HG03103 (cell line): ENCODE measurements around the gene TRIM10.
"Not testable (repeated sequence)": the region's sequence is repeated elsewhere in the genome, so short reads cannot be mapped to it uniquely, and the experiment has no call there.

Experiments used
- ATAC-seq: cut with Tn5 transposase; IDR thresholded peaks from one replicate; pipeline ENCODE4 v1.9.1; 2021; ENCODE audit warnings: low read depth; ENCODE audit not compliant: unreplicated experiment

The TRIM10 gene

GRCh38 chr6:30155520-30156261 lies 5.3 kb downstream of the TRIM10 start:
- ATAC-seq = no peak

DNA sequence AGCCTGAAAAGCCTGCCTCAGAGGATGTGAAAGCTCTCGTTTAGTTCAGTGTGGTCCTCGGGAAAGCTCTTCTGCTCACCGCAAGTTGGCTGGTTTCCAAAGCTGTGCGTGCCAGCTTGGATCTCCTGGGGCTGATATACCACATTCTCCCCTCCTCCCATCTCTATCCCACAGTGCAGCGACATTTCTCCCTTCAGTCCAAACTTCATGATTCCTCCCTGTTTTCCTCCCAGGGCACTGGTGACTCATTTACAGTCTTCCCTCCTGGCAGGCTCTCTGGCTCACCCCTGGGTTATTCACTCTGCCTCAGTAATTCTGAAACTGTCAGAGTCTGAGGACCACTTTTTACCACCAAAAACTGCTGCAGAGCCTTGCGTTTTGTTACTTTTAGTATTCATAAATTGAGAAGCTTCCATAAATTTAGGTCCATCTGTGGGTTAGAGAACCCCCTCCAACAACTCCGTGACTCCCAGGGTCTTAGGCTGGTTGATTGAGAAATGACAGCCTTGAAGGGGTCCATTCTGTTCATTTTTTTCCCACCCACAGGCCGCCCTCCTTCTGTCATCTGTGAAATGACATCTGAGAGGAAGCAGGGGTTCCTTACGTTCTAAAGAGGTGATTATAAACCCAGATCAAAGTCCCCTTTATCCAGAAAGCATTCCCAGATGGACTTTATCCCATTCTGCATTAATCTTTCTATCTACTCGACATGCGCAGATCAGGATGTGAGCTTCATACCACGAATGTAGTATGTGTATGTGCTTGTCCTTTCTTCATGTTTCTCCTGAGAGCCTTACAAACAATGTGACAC lies 6.1 kb downstream of the TRIM10 start:
- no peak for ATAC-seq

- ATAC-seq = no peak
These were observed 7.0 kb downstream of the TRIM10 start for GRCh38 chr6:30154061-30154460.

- no peak for ATAC-seq
These were observed 8.0 kb downstream of the TRIM10 start for GRCh38 chr6:30152910-30153610.

DNA sequence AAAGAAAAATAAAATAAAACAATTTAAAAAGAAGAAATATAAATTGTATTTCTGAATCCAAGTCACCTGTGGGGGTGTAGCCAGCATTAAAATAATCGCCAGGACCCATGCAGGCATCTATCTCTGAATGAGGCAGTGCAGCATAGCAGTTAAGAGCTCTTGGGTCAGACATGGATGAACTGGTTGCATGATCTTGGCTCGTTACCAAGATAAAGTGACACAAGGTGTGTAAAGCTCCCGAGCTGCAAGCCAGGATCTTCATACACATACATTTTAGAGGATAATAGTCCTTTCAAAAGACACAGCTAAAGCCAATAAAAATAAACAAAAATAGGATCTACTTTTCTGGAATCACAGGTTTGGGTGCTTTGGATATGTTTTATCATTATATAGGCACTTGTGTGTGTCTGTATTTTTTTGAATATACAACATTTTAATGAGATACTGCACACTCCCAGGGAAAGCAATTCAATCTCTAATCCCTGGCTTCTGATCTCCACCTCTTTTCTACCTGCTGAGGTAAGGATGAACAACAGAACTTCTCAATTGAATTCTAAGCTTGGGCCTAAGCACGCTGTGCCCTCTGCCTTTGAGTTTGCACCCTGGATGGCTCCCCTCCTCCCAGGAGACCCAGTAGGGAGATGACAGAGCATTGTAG lies 8.9 kb downstream of the TRIM10 start:
- no peak for ATAC-seq

GRCh38 chr6:30151580-30151979 lies 9.4 kb downstream of the TRIM10 start:
- ATAC-seq = no peak

GRCh38 chr6:30150671-30151395 lies 10.2 kb downstream of the TRIM10 start:
- ATAC-seq = no peak

DNA sequence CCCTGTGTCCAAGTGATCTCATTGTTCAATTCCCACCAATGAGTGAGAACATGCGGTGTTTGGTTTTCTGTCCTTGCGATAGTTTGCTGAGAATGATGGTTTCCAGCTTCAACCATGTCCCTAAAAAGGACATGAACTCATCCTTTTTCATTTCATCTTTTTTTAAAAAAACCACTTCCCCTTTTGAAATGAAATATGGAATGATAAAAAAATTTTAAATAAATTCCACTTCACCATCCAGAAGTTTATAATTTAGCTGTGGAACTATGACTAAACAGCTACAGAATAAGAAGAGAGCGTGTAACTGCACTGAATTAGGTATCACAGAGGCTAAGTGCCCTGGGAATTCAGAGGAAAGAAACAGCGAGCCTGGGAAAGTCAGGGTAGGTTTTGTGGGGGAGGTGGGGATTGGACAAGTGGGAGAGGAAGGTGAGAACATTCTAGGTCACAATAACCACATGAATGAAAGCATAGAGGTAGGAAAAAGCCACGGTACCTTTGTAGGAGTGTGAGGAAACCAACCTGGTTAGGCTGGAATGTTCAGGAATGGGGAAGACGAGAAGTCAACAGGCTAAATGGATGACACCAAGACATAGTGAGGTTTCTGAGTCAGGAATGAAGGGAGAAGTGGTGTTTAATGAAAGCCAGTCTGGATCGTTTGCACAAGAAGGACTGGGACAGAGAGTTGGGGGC lies 11.0 kb downstream of the TRIM10 start:
- no peak for ATAC-seq

DNA sequence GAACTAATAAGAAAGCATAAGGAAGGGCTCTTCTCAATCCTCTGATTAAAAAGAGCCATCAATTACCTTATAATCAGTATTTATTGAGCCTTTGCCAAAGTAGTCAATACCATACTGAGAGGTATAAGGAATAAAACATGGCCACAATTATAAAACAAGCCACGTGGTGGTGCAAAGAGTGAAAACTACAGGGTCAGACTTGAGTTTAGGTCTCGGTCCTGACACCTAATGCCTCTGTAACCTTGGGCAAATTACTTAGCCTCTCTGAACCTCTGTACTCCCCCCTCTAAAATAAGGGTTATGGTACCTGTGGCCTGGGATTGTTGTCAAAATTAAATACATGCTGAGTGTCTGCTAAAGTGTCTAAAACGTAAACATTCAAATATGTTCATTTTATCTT lies 11.8 kb downstream of the TRIM10 start:
- ATAC-seq = no peak

GRCh38 chr6:30147096-30147495 lies 13.9 kb downstream of the TRIM10 start:
- ATAC-seq = no peak

GRCh38 chr6:30145818-30146217 lies 15.2 kb downstream of the TRIM10 start:
- no peak for ATAC-seq

- ATAC-seq = no peak
These were observed 16.2 kb downstream of the TRIM10 start for GRCh38 chr6:30144811-30145210.

DNA sequence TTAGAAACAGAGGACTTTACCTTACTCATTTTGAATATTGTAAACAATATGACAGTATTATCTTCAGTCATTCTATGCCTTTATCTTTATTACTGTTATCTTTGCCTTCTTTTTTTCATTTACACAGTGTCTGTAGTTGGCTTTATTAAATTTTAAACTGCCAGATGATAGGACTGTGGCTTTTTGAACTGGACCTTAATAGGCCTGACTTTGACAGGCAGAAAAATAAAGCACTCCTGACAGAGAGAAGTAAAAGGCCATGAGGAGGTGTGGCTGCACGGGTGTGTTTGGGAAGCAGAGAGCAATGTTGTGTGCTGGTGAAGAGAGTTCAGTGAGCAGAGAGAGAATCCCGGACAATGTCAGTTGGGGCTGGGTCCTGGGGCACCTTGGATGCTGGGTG lies 17.2 kb downstream of the TRIM10 start:
- ATAC-seq = no peak

GRCh38 chr6:30142665-30143064 lies 18.3 kb downstream of the TRIM10 start:
- no peak for ATAC-seq

GRCh38 chr6:30140240-30140639 lies 20.8 kb downstream of the TRIM10 start:
- not testable (repeated sequence) for ATAC-seq

DNA sequence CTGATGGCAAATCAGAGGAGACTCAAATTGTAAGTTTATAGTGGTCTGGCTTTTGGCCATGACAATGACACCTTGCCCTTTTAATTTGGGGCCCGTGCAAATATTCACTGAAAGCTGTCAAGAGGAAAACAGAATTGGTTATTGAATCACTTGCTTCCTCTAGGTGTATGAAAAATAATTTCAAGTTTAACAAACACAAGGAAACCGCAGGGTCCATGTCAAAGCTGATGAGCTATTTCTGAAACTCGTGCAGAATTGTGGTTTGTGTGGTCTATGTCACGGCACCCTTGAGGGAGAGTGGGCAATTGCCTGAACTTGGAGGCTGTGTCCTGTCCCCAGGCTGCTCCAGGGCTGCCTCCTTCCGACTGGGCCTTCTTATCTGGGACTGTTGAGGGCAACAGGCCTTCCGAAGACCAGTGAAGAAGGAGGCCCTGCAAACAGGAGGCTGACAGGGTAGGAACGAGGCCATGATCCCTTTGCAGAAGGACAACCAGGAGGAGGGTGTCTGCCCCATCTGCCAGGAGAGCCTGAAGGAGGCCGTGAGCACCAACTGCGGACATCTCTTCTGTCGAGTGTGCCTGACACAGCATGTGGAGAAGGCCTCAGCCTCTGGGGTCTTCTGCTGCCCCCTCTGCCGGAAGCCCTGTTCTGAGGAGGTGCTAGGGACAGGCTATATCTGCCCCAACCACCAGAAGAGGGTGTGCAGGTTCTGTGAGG lies 24.3 kb downstream of the TRIM10 start:
- ATAC-seq = no peak

GRCh38 chr6:30135757-30136156 lies 25.3 kb downstream of the TRIM10 start, which contains the start of gene TRIM40:
Gene TRIM40, plus strand, starts transcription at chr6:30136140. Its CDS starts 897 bp downstream, at chr6:30137037.
- no peak for ATAC-seq

DNA sequence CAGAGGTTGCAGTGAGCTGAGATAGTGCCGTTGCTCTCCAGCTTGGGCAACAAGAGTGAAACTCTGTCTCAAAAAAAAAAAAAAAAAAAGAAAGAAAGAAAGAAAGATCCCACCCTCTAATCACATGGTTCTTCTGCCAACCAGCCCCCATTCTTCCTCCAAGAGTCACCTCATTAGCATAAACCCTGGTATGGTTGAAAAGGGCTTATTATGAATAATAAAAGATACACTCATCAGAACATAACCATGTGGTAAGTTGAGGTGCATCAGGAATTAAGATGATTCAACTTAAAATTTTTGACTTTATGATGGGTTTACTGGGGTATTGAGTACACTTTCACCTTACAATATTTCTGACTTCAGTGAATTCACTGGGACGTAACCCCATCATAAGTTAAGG lies 25.9 kb downstream of the TRIM10 start:
- ATAC-seq = no peak

- no peak for ATAC-seq
These were observed 29.0 kb downstream of the TRIM10 start for GRCh38 chr6:30131947-30132497.
